Measurements from ENCODE around the gene PRODH2. TPM values are rescaled to one million over a fixed set of nuclear protein-coding genes. Genes with fewer than 3 reads are reported as not detected.

Gene PRODH2
- total RNA-seq, 6 experiments from 2014 or later: not detected

GRCh38 chr19:35822579-35822978 is 9.9 kb upstream of the PRODH2 start:
- Mint-ChIP-seq H3K4me1 (ENCODE audit: low read depth) (peaks cover 7% of the 10 kb centered on the region), H3K27me3 (ENCODE audit: insufficient read depth) (peaks cover 21% of the 10 kb centered on the region), H3K9me3 (no peaks in the 10 kb centered on the region), H3K4me3 (no peak overlapping the region), H3K36me3 (ENCODE audit: low read depth) (no peaks in the 10 kb centered on the region), H3K27ac (no peak overlapping the region)
- DNase-seq: no peak
- no peak for TF ChIP-seq CTCF (IDR thresholded peaks at IDR 0.05)

- TF ChIP-seq CTCF (IDR thresholded peaks at IDR 0.05): no peak
- Mint-ChIP-seq H3K27me3 (ENCODE audit: insufficient read depth) (peaks cover 21% of the 10 kb centered on the region), H3K4me1 (ENCODE audit: low read depth) (peaks cover 7% of the 10 kb centered on the region), H3K4me3 (no peak overlapping the region), H3K36me3 (ENCODE audit: low read depth) (no peaks in the 10 kb centered on the region), H3K27ac (no peak overlapping the region), H3K9me3 (no peaks in the 10 kb centered on the region)
- DNase-seq: no peak
Measured at GRCh38 chr19:35818445-35818844, 5.8 kb upstream of the PRODH2 start.

GRCh38 chr19:35816846-35817245 is 4.2 kb upstream of the PRODH2 start:
- H3K27ac Mint-ChIP-seq: no peak overlapping the region
- peaks cover 7% of the 10 kb centered on the region for H3K4me1 Mint-ChIP-seq (ENCODE audit: low read depth)
- no peaks in the 10 kb centered on the region for H3K9me3 Mint-ChIP-seq
- no peak for DNase-seq
- TF ChIP-seq CTCF (IDR thresholded peaks at IDR 0.05): no peak
- no peaks in the 10 kb centered on the region for H3K36me3 Mint-ChIP-seq (ENCODE audit: low read depth)
- H3K27me3 Mint-ChIP-seq (ENCODE audit: insufficient read depth): peaks cover 26% of the 10 kb centered on the region
- H3K4me3 Mint-ChIP-seq: no peak overlapping the region

DNA sequence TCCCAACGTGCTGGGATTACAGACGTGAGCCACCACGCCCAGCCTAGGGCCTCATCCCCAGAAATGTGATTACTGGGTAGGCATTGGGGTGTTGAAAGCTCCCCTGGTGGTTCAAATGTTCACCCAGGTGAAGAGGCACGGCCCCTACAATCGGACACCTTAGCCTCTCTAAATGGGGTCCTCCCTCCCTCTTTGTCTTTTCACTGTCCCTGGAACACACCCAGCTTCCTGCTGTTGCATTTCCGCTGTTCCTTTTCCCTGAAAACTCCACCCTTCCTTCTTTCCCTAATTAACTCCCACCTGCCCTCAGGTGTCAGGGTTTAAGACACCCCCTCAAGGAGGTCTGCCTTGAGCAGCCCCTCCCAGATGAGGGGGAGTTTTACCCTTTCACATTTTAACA is 3.6 kb upstream of the PRODH2 start:
- peaks cover 30% of the 10 kb centered on the region for H3K27me3 Mint-ChIP-seq (ENCODE audit: insufficient read depth)
- no peaks in the 10 kb centered on the region for H3K9me3 Mint-ChIP-seq
- no peaks in the 10 kb centered on the region for H3K36me3 Mint-ChIP-seq (ENCODE audit: low read depth)
- no peak overlapping the region for H3K27ac Mint-ChIP-seq
- peaks cover 7% of the 10 kb centered on the region for H3K4me1 Mint-ChIP-seq (ENCODE audit: low read depth)
- DNase-seq: no peak
- no peak for TF ChIP-seq CTCF (IDR thresholded peaks at IDR 0.05)
- H3K4me3 Mint-ChIP-seq: no peak overlapping the region

- no peak overlapping the region for H3K4me3 Mint-ChIP-seq
Measured at GRCh38 chr19:35813043-35813890, 622 bp upstream of the PRODH2 start.

More at GRCh38 chr19:35813043-35813890, 622 bp upstream of the PRODH2 start:
- no peaks in the 10 kb centered on the region for H3K36me3 Mint-ChIP-seq (ENCODE audit: low read depth)
- H3K9me3 Mint-ChIP-seq: no peaks in the 10 kb centered on the region
- no peak for DNase-seq
- no peak overlapping the region for H3K27ac Mint-ChIP-seq
- no peak for TF ChIP-seq CTCF (IDR thresholded peaks at IDR 0.05)
- H3K27me3 Mint-ChIP-seq (ENCODE audit: insufficient read depth): peaks cover 27% of the 10 kb centered on the region
- no peaks in the 10 kb centered on the region for H3K4me1 Mint-ChIP-seq (ENCODE audit: low read depth)
